Measurements from ENCODE around the gene MYL7. TPM values are rescaled to one million over a fixed set of nuclear protein-coding genes. Genes with fewer than 3 reads are reported as not detected.

MYL7 gene
- total RNA-seq, 6 experiments from 2014 or later, result 0.30 to 0.64 (median 0.49) TPM; not detected in 2

- H3K36me3 Mint-ChIP-seq (ENCODE audit: low read depth), result no peaks in the 10 kb centered on the region
- H3K27ac Mint-ChIP-seq, result no peak overlapping the region
- H3K27me3 Mint-ChIP-seq (ENCODE audit: insufficient read depth), result peaks cover 2% of the 10 kb centered on the region
- no peak for DNase-seq
- peaks cover 8% of the 10 kb centered on the region for H3K4me1 Mint-ChIP-seq (ENCODE audit: low read depth)
- no peak overlapping the region for H3K4me3 Mint-ChIP-seq
- no peak for TF ChIP-seq CTCF (IDR thresholded peaks at IDR 0.05)
- H3K9me3 Mint-ChIP-seq, result no peaks in the 10 kb centered on the region
These were observed 15.4 kb upstream of the MYL7 start for GRCh38 chr7:44156453-44157010.

- Mint-ChIP-seq H3K36me3 (ENCODE audit: low read depth) (no peaks in the 10 kb centered on the region), H3K27ac (no peak overlapping the region), H3K4me1 (ENCODE audit: low read depth) (peaks cover 12% of the 10 kb centered on the region), H3K4me3 (no peak overlapping the region), H3K27me3 (ENCODE audit: insufficient read depth) (peaks cover 1% of the 10 kb centered on the region), H3K9me3 (no peaks in the 10 kb centered on the region)
- no peak for TF ChIP-seq CTCF (IDR thresholded peaks at IDR 0.05)
- DNase-seq, result no peak
These were observed 14.4 kb upstream of the MYL7 start for GRCh38 chr7:44155191-44156185.

GRCh38 chr7:44154703-44155102 is 13.6 kb upstream of the MYL7 start:
- no peak overlapping the region for H3K27ac Mint-ChIP-seq
- no peak for DNase-seq
- peaks cover 17% of the 10 kb centered on the region for H3K4me1 Mint-ChIP-seq (ENCODE audit: low read depth)
- no peak overlapping the region for H3K4me3 Mint-ChIP-seq
- no peaks in the 10 kb centered on the region for H3K9me3 Mint-ChIP-seq
- H3K36me3 Mint-ChIP-seq (ENCODE audit: low read depth), result no peaks in the 10 kb centered on the region
- H3K27me3 Mint-ChIP-seq (ENCODE audit: insufficient read depth), result no peaks in the 10 kb centered on the region; the same call in none of the 2 replicates
- no peak for TF ChIP-seq CTCF (IDR thresholded peaks at IDR 0.05)

GRCh38 chr7:44153948-44154335 is 12.8 kb upstream of the MYL7 start:
- H3K36me3 Mint-ChIP-seq (ENCODE audit: low read depth), result no peaks in the 10 kb centered on the region
- no peaks in the 10 kb centered on the region for H3K9me3 Mint-ChIP-seq
- TF ChIP-seq CTCF (IDR thresholded peaks at IDR 0.05), result no peak
- no peak overlapping the region for H3K27ac Mint-ChIP-seq
- DNase-seq, result no peak
- peaks cover 17% of the 10 kb centered on the region for H3K4me1 Mint-ChIP-seq (ENCODE audit: low read depth)
- H3K27me3 Mint-ChIP-seq (ENCODE audit: insufficient read depth), result no peaks in the 10 kb centered on the region; the same call in none of the 2 replicates
- no peak overlapping the region for H3K4me3 Mint-ChIP-seq

GRCh38 chr7:44152971-44153947 is 12.1 kb upstream of the MYL7 start:
- no peak for TF ChIP-seq CTCF (IDR thresholded peaks at IDR 0.05)
- H3K9me3 Mint-ChIP-seq, result no peaks in the 10 kb centered on the region
- DNase-seq, result no peak
- H3K27ac Mint-ChIP-seq, result no peak overlapping the region
- H3K4me1 Mint-ChIP-seq (ENCODE audit: low read depth), result peaks cover 17% of the 10 kb centered on the region
- no peaks in the 10 kb centered on the region; the same call in none of the 2 replicates for H3K27me3 Mint-ChIP-seq (ENCODE audit: insufficient read depth)
- H3K4me3 Mint-ChIP-seq, result no peak overlapping the region
- no peaks in the 10 kb centered on the region for H3K36me3 Mint-ChIP-seq (ENCODE audit: low read depth)

Data from HFFc6 (cell line).